Cerebellar nuclear complex (tissue), 1 donor: ENCODE measurements around the gene FBXO36.
A peak's percentile ranks its signal among the peaks of the same experiment; 100 is the strongest.

Experiments
- DNase-seq, 2 experiments: peaks; one replicate each; lab custom pipeline; 2025; lab: John Stamatoyannopoulos, UW

FBXO36 gene

DNA sequence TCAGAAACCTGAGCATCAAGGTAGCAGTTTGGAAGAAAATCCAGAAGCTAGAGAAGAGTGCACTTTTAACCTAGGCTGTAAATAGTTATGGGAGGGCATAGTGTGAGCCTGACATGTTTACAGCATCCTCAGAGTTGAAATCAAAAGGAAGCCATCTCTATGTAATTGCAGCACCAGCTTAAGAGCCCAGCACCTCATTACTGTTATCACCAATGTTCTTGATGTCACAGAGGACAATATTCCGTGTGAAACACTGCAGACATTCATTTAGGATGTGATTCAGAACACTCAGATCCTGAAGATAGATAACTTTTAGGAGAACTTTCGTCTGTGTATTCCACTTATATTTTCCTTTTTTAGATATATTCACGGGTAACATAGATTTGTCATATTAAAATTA, 48.1 kb downstream of the FBXO36 start:
- no peak for DNase-seq

DNA sequence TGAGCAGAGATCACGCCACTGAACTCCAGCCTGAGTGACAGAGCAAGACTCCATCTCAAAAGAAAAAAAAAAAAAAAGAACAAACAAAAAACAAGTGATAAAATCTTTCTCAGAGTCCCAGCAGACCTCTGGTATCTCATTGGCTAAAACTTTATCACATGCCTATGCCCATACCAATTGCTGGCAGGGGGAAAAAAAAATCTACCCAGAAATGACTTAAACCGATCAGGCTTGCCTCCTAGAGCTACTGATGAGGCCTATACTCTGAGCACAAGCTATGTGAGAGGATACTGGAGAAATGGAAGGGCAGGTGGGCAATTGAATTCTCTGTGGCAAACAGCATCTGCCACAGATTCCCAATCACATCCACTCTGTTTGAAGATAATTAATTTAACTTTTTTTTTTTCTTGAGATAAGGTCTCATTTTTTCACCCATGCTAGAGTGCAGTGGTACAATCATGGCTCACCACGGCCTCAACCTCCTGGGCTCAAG, 49.0 kb downstream of the FBXO36 start:
- DNase-seq: no peak

DNA sequence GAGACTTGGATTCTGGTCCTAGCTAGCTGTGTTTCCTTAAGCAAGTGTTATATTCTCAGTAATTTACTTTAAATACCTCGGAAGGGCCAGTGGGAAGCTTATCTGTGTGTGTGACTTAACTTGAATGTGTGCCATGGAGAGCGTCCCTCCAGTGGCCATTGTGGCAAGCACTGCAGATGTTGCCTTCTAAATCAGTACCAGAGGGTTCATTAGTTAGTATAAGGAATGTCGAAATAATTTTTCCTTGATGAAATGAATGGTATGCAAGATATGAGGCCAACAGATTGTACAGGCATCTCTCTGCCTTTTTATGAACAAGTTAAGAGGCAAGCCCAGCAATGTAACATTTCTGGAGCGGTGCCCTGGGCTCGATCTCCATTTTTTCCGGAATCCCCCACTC, 52.0 kb downstream of the FBXO36 start:
- DNase-seq: no peak

DNA sequence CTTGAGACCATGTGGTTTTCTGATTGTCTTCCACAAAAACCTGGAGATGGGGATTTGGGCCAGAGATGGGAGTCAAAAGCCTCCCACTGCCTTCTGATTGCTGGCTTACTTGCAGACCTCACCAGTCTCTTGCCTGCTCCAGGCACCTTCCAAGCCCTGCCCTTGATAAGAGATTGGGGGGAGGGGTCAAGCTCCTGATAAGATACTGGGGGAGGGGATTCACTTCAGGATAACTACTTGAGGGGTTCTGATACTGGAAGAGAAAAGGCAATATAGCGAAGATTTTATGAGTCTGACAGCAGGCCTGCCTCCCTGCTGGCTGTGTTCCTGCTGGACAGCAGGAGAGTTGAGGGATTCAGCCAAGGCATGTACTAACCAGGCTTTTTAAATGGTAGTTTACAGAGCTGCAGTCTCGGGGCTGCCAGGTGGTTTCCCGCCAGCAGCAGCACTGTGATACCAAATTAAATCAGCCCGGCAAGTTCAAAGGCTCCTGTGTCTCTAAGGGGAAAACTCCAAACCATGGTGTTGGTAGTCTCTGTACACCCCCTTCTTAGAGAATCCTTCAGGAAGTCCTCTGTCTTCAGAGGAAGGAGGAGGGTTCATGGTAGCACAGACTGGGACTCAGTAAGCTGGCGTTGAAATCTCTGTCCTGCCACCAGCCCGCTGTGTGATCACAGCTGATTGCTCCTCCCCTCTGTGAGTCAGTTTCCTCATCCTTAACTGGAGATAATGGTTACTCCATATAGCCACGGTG, 58.3 kb downstream of the FBXO36 start:
- DNase-seq: peak; percentile 44 to 65

DNA sequence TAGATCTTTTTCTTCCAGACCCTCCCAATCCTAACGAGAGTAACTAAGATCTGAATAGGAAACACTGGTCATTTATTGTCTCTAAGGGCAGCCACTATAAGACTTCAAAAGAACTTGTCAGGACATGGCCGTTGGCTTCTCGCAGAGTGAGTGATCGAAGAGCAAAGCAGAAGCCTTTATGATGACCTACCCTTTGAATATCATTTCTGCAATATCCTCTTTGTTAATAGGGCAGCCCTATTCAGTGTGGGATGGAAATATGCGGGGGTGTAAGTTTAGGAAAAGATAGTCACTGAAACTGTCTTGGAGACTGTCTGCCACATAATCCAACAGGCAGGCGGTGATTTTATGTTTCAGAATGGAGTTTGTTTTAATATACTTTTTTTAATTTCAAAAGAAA, 70.9 kb downstream of the FBXO36 start:
- DNase-seq: no peak

DNA sequence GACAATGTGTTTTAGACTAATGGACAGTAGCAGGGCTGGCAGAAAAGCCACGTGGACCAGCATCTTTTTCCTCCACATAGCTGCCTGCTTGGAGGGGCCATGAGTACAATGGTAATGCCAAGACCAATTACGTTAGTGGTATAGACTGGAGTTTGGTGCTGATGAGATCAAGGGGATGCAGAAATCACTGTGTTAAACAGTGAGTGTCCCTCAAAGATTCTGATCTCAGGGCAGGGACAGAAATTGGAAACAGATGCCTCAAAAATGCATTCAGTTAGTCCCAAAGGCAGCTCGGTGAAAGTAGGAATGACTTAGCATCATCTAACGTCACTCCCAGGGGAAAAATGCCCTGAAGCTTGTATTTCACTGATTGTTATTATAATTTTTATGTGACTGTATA, 74.0 kb downstream of the FBXO36 start:
- DNase-seq: no peak

DNA sequence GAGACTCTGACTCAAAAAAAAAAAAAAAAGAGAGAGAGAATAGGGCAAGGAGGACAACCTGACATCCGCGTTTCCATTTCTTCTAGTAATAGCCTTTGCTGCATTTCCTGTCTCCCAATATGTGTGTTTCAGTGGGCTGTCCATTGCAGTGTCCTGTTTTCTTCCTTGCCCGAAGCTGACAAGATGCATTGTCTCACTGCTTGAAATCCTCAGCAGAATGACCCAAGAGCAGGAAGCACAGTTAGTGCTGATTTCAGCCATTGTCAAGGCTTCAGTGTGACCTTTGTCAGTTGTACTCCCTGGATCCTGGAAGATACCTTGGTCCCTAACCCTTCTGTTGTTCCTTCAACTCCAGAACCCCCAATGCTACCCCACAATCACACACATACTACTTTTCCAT, 75.3 kb downstream of the FBXO36 start:
- DNase-seq: no peak

DNA sequence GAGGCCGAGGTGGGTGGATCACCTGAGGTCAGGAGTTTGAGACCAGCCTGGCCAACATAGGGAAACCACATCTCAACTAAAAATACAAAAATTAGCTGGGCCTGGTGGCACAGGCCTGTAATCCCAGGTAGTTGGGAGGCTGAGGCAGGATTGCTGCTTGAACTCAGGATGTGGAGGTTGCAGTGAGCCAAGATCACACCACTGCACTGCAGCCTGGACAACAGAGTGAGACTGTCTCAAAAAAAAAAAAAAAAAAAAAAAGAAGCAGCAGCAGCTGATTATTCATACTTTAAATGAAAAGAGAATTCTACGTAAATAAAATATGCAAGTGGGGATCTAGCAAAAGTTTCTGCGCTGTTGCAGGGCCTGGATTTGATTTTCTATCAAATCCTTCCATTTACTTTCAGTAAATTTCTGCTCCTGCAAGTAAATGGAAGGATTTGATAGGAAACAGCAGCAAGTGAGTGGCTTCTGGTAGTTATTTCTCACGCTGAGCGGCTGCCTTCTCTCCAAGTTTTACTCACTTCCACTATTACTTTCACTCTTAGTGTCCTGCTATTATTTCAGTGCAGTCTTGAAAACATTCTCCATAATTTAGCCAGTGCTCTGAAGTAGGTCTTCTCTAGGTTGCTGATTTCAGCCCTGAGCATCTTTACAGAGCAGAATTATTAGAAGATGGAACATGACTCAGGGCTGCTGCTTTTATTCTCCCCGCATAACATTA, 78.0 kb downstream of the FBXO36 start:
- no peak for DNase-seq

DNA sequence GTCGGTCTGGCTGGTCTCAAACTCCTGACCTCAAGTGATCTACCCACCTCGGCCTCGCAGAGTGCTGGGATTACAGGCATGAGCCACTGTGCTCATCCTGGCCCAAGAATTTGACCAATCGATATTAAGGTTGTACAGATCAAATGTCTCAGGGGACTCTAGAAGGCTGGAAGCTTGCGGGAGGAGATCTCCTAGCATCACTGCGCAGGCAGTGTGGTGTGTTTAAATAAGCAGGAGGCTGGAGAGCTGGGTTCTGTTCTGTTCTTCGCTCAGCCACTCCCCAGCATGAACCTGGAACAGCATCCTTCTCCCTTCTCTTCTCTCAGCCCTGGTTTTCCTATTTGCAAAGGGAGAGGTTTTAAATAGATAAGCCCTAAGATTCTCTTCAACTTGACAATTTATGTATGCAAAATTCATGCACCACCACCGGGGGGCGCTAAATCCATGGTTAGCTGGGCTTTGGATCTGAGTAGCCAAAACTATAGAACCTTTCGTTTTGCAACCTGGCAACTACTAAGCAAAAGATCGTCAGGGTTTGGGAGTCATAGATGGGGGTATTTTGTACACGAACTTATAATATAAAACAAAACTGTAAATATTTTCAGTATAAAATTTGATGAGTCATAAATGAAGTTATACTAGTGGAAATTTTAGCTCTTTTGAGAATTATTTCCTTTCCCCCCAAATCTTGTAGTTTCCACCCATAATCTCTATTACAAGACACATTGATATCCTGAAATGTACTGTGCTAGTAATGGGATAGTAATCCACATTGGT, 85.8 kb downstream of the FBXO36 start:
- DNase-seq: no peak

DNA sequence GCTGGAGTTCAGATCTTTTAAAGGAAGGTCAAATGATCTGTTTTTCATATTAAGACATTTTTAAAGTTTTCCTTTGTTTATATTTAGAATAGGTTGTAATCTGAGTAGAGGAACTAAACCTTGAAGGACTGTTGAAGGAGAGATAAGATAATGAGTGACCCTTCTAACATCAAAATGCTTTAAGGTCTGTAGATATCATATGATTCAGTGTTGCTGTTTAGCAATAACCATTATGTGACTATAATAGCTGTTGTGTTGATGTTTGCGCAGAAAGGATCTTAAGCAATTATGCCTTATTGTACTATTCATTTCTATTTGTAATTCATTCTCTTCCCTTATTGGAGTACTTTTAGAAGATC, 86.4 kb downstream of the FBXO36 start:
- no peak for DNase-seq

DNA sequence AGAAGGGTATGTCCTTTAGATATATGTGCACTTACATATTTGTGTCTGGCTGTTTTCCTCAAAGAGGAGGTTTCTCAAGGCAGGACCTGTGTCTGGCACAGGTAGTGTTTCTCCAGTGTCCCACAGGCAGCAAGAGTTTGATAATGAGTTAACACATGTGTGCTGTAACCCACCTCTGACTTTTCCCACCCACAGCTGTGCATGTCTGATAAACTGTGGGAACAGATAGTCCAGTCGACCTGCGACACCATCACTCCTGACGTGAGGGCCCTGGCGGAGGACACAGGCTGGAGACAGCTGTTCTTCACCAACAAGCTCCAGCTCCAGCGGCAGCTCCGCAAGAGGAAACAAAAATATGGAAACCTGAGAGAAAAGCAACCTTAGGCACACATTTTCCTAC, 88.2 kb downstream of the FBXO36 start:
- no peak for DNase-seq

DNA sequence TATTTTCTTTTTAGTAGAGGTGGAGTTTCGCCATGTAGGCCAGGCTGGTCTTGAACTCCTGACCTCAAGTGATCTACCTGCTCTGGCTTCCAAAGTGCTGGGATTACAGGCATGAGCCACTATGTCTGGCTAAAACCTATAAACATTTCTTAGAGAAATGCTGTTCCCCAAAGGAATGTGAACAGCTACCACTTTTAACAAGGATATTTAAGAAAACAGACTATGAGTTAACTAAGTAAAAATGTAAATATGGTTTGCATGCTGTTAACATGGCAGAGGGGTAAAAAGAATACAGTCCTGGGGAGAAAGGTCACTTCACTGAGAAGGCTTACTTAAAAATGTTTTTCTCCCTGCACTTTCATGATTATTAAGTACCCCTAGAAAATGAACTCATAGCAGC, 89.3 kb downstream of the FBXO36 start:
- no peak for DNase-seq

DNA sequence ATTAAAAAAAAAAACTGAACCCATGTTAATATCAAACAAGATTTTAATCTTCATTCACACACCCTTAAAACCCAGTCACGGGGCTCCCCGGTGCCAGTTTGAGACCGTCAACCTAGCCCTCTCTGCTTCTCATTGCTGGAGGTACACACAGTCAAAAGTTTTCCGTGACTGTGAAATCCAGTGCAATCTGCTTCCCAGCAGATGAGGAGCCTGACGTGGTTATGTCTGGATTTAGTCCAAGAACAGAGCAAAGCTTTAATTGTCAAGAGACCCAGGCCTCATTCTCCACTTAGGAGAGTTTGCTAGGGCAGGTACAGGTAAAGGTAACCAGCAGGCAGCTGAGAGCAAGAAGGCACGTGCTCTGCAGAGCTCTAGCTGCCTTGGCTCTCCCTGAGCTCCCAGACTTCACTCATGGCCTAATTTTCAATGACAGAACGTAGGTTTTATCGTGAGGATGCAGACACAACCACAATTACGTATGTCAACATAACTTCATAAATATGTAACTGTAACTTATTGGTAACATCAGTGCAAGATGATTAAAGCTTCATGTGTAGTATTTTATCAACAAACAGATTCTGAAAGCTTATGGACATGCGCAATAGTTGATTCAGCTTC, 90.1 kb downstream of the FBXO36 start:
- DNase-seq: no peak

DNA sequence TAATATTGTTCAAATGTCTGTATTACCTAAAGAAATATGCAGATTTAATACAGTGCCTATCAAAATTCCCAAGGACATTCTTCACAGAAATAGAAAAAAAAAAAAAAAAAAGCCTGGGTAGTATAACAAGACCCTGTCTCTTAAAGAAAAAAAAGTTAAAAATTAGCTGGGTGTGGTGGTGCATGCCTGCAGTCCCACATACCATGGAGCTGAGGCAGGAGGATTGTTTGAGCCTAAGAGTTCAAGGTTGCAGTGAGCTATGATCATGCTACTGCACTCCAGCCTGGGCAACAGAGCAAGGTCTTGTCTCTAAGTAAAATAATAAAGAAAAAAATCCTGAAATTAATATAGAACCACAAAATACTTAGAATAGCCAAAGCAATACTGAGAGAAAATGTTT, 94.5 kb downstream of the FBXO36 start:
- no peak for DNase-seq

DNA sequence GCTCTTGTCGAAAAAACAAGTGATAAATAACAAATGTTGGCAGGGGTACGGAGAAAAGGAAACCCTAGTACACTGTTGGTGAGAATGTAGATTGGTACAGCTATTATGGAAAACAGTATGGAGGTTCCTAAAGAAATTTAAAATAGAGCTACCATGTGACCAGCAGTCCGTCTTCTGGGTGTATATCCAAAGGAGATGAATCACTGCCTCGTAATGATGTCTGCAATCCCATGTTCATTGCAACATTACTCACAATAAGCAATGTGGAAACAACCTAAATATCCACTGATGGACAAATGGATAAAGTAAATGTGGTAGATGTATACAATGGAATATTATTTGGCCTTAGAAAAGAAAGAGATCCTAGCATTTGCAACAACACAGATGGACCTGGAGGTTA, 95.8 kb downstream of the FBXO36 start:
- no peak for DNase-seq

DNA sequence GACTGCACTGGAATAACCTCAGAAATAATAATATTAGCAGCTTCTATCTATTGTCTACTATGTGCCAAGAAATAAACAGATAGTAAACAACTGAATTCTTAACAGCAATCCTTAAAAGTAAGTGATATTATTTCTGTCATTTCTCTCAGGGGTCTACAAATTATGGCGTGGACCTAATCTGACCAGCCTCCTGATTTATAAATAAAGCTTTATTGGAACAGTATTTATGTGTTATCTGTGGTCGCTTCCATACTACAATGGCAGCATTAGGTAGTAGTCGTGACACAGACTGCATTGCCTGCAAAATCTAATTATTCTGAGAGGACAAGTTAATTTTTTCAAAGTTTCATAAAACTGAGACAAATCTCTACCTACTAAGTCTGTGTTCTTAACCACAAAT, 97.4 kb downstream of the FBXO36 start:
- no peak for DNase-seq

DNA sequence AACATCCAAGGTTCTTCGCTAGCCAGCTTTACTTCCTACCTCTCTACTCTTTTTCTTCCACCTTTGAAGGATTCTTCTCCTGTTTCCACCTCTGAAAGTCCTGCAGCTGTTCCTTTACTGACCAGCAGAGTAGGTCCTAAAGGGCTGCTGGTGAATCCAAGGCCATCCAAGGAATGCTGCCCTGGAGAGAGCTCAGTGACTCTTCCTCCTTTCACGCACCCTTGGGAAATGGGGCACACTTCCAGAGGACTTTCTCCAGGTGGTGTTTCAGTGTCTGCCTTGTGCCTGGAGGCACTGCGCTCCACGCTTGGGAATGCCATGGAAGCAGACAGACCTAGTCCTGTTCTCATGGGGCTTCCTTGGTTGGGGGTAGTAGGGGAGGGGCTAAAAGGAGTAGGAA, 101.0 kb downstream of the FBXO36 start:
- DNase-seq: no peak

DNA sequence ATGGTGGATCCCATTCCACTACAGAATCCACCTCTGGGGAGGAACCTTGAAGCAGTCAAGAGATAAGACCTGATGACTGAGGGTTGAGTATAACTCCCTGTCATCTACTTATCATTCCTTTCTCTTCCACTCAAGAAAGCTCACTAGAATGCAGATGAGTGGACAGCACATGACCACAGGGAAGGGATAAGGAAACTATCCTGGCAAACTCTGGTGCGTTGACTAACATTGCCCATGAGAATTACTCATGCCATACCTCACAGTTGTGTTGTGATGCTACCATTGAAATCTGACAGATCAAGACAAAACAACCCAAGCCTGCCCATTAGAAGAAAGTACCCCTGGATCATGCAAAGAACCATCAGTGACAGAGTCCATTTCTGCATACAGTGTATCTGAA, 119.9 kb downstream of the FBXO36 start:
- no peak for DNase-seq

DNA sequence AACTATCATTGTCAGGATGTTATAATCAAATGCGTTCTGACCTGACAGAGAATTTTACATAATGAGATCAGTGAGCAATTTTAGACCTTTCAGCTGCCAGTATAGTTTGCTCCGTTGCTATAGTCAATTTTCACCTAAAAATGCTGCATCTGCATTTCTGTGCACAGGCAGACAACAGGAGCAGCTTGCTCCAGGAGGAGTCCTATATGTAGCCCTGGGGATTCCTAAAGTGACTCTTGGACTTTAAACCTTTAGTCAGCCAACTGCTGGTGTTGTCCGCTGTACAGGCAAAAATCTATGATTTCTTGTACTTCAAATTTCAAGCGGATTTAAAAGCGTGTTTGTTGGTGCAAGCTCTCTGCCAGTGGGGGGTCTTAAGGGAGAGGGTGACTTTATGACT, 120.7 kb downstream of the FBXO36 start:
- DNase-seq: no peak

DNA sequence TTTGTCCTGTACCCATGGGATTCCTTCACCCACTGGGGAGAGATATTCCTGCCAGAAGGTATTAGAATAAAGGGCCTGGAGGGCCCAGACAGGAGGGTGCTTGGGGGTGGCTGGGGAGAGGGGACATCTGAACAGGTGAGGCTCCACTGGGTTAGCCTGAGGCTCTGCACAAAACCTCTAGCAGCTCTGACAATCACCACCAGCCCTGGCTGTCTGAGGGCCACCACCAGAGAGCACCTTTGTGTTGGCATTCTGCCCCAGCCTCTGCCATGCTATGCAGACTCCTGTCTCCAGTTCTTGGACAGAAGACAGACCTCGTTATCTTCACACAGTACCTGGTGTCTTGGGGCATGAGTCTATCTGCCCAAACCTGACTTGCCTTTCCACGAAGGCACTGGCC, 121.2 kb downstream of the FBXO36 start:
- DNase-seq: no peak

DNA sequence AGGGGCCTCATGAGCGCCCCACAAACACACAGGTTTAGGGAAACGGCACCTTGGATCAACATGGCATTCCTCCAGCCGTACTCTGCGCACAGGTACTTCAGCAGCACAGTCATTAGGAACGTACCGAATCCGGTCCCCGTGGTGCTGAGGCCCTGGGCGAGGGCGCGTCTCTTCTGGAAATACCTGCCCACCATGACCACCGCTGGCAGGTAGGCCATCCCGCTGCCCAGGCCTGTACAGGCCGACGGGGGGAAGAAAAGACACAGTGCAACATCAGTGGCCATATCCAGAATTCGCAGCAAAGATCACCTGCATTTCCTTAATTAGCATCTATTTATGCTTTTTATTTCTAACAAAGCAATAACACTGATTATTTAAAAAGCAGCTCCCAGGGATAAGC, 124.2 kb downstream of the FBXO36 start:
- DNase-seq: no peak

DNA sequence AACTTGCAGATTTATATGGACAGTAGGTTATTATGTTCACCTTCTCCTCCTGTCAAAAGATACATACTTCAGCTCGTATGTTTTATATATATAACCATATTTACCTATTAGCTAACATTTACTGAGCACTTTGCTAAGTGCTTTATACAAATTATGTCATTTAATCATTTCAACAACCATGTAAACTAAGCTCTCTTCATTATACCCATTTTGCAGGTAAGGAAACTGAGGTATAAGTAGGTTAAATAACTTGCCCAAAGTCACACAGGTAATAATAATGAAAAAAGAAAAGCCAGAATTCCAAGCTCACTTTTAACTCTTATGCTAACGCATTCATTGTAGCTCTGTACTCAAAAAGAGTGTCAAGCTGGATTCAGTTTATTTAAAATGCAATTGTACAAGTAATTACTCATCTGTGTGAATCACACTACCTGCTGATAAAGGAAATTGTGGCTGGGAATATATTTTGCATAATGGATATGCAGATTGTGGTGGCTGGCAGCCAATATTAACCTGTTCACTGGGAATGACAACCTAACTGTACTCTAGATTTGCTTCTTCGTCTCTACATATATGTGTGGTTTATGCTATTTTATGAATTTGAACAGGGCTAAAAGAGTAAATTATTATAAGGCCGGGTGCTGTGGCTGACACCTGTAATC, 125.8 kb downstream of the FBXO36 start:
- no peak for DNase-seq
